ENCODE results near the gene TRMT44. TPM values are rescaled to one million over a fixed set of nuclear protein-coding genes. Genes with fewer than 3 reads are reported as not detected.

TRMT44 gene
- total and polyA plus RNA-seq, 2 of the 4 experiments (the other 2 are of a cell fraction), result 7.3 to 8.1 TPM

DNA sequence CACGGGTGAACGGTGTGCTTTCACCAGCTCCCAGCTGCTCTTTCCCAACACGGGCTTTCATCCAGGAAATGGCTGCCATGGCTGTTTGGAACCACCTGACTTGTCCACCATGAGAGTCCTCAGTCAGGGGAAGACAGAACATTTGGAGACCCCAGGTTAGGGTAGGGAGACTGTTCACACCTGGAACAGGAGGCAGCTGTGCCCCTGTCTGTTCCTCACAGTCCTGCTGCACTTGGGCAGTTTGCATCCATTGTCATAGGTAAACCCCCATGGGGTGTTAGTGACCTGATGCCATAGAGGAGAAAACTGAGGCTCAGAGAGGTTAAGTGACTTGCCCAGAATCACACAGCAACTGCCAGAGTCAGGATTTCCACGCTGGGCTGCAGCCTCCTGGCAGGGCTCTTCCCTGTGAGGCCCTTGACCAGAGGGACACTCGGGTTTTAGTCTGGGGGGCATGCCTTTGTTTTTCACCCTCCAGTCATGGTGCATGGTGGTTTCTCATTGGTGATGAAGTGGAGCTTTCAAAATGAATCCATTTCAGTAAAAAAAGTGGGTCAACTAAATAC, 54.5 kb downstream of the TRMT44 start:
- in situ Hi-C loops (cut with MboI; ENCODE audit: low sequenced_read_pairs), result no loop called here
- dilution Hi-C loops (cut with HindIII; ENCODE audit: low sequenced_read_pairs, unreplicated experiment), result no loop called here

More for the DNA sequence above, 54.5 kb downstream of the TRMT44 start:
- Histone ChIP-seq H4K8ac (ENCODE audit: low read depth in 2 of 2, low read length in 2 of 2) (no peak overlapping the region), H3K79me1 (ENCODE audit: low read depth in 1 of 2, low read length in 2 of 2) (no peaks in the 10 kb centered on the region), H2BK120ac (ENCODE audit: low read depth, low read length) (no peak overlapping the region), H2AK9ac (replicated peaks; ENCODE audit: low read depth, low read length, poor library complexity) (no peak overlapping the region), H3K27me3 (ENCODE audit: control insufficient read depth, insufficient read depth, low read length) (peaks cover 7% of the 10 kb centered on the region), H3K4me1 (ENCODE audit: control insufficient read depth, insufficient read depth, low read length) (no peaks in the 10 kb centered on the region), H2AK5ac (ENCODE audit: low read depth, low read length) (no peak overlapping the region), H3K9me1 (ENCODE audit: insufficient read depth, low read length) (no peaks in the 10 kb centered on the region), H3K9me3 (ENCODE audit: control insufficient read depth, insufficient read depth, low read length) (peaks cover 7% of the 10 kb centered on the region; the same call in 1 of the 2 replicates), H2AFZ (replicated peaks; ENCODE audit: low read length, poor library complexity) (no peak overlapping the region), H4K5ac (ENCODE audit: low read depth, low read length) (no peak overlapping the region), H2BK5ac (ENCODE audit: low read depth, low read length, poor library complexity, severe bottlenecking) (no peak overlapping the region), H3K4me3 (ENCODE audit: insufficient read depth, low read depth, low read length) (no peak overlapping the region), H3K27ac (ENCODE audit: insufficient read depth, low read length) (no peak overlapping the region), H4K20me1 (ENCODE audit: insufficient read depth, low read length) (no peaks in the 10 kb centered on the region), H3K36me3 (ENCODE audit: control insufficient read depth, insufficient read depth, low read length) (no peaks in the 10 kb centered on the region), H4K91ac (ENCODE audit: insufficient read depth, low read depth, low read length) (no peak overlapping the region), H3K14ac (replicated peaks; ENCODE audit: low read depth, low read length) (no peak overlapping the region), H3K23ac (ENCODE audit: low read depth, low read length) (no peak overlapping the region), H3K4ac (ENCODE audit: low read depth, low read length) (no peak overlapping the region), H3K4me2 (ENCODE audit: low read depth, low read length) (no peak overlapping the region), H2BK15ac (ENCODE audit: low read depth, low read length) (no peak overlapping the region), H3K56ac (ENCODE audit: extremely low read depth, insufficient read depth, low read length) (no peak overlapping the region), H3K18ac (ENCODE audit: low read depth, low read length) (no peak overlapping the region), H3K9ac (ENCODE audit: low read depth, low read length) (no peak overlapping the region), H2BK20ac (ENCODE audit: low read depth, low read length) (no peak overlapping the region)
- intact Hi-C loops (cut with micrococcal nuclease), result no loop called here
- no CpG with 5 or more reads among the region's 5 CpGs for WGBS, 2 experiments (ENCODE audit: extremely low coverage in 2 of 2, insufficient read length in 1 of 2)
- ChIA-PET POLR2A (ENCODE audit: unreplicated experiment) (no interaction called here), CTCF (interaction anchor here (1.2 kb wide), 1 partner anchor 26 kb away, joined by 3 read pairs; no protein-coding TSS in a partner anchor)
- ATAC-seq (ENCODE audit: low read depth) (no peak), DNase-seq (no peak)
- no TSS peak for BruUV-seq (replicated peaks)
- TF ChIP-seq MAFK (IDR thresholded peaks at IDR 0.05; ENCODE audit: low read depth, low read length), result no peak
- TF ChIP-seq MXI1 (IDR thresholded peaks at IDR 0.05; ENCODE audit: borderline replicate concordance, low read depth, low read length), result no peak
- TF ChIP-seq RAD21 (IDR thresholded peaks at IDR 0.05; ENCODE audit: low read length), result no peak
- TF ChIP-seq SMC3 (IDR thresholded peaks at IDR 0.05; ENCODE audit: low read depth, low read length), result no peak
- TF ChIP-seq, protein P1, sequence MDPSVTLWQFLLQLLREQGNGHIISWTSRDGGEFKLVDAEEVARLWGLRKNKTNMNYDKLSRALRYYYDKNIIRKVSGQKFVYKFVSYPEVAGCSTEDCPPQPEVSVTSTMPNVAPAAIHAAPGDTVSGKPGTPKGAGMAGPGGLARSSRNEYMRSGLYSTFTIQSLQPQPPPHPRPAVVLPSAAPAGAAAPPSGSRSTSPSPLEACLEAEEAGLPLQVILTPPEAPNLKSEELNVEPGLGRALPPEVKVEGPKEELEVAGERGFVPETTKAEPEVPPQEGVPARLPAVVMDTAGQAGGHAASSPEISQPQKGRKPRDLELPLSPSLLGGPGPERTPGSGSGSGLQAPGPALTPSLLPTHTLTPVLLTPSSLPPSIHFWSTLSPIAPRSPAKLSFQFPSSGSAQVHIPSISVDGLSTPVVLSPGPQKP (IDR thresholded peaks at IDR 0.05; ENCODE audit: borderline replicate concordance, low read depth, low read length), result no peak
- no peak for TF ChIP-seq RFX5 (IDR thresholded peaks at IDR 0.05; ENCODE audit: low read depth, low read length)
- TF ChIP-seq RCOR1 (IDR thresholded peaks at IDR 0.05; ENCODE audit: insufficient replicate concordance, low read length), result no peak
